Fibroblast of lung (primary cell): ENCODE measurements around the gene FGD2.

Experiments
- CTCF ChIP-seq, 2 donors: IDR thresholded peaks in 1 of 2; conservative IDR thresholded peaks in 1 of 2; 1 replicate in 1 of 2; 2 replicates in 1 of 2; pipeline ENCODE4 v1.5.1; 2011 to 2012; ENCODE audit warnings: low read length in 2 of 2, control low read depth in 1 of 2, inconsistent platforms in 1 of 2, low read depth in 1 of 2, mild to moderate bottlenecking in 1 of 2
- EZH2 ChIP-seq: IDR thresholded peaks from 2 replicates; pipeline ENCODE4 v1.5.1; 2012; ENCODE audit warnings: low read length, control low read depth, mild to moderate bottlenecking; ENCODE audit errors: missing control alignments

GRCh38 chr6:36983538-36983937 is 21.9 kb upstream of the FGD2 start:
- TF ChIP-seq CTCF (conservative IDR thresholded peaks at IDR 0.05 in 1 of 2, IDR thresholded peaks at IDR 0.05 in 1 of 2; ENCODE audit: low read depth in 1 of 2, low read length in 2 of 2) = no peak
- TF ChIP-seq EZH2 = no peak
